Effector memory CD4-positive, alpha-beta T cell (primary cell): ENCODE measurements around the gene MINDY4.

ENCODE experiments used
- DNase-seq, 3 donors: peaks; one replicate each; pipeline ENCODE4 v3.0.0-alpha.2; 2020
- H3K27ac ChIP-seq: 2 replicates; pipeline ENCODE4 v1.7.0; 2013; ENCODE audit warnings: mild to moderate bottlenecking, low read length, moderate library complexity; ENCODE audit not compliant: insufficient read depth, poor library complexity, severe bottlenecking
- H3K27me3 ChIP-seq: replicated peaks from 2 replicates; pipeline ENCODE4 v1.7.0; 2013; ENCODE audit warnings: mild to moderate bottlenecking, low read length; ENCODE audit not compliant: insufficient read depth, control insufficient read depth, poor library complexity, severe bottlenecking
- H3K36me3 ChIP-seq: 2 replicates; pipeline ENCODE4 v1.7.0; 2013; ENCODE audit warnings: mild to moderate bottlenecking, low read length, moderate library complexity; ENCODE audit not compliant: control insufficient read depth, insufficient read depth
- H3K4me1 ChIP-seq: 2 replicates; pipeline ENCODE4 v1.7.0; 2013; ENCODE audit warnings: low read length, mild to moderate bottlenecking; ENCODE audit not compliant: control insufficient read depth, insufficient read depth, poor library complexity, severe bottlenecking
- H3K4me3 ChIP-seq: 2 replicates; pipeline ENCODE4 v1.7.0; 2013; ENCODE audit warnings: low read length, low read depth, mild to moderate bottlenecking; ENCODE audit not compliant: insufficient read depth, poor library complexity, severe bottlenecking
- H3K9me3 ChIP-seq: 2 replicates; pipeline ENCODE4 v1.7.0; 2013; ENCODE audit warnings: mild to moderate bottlenecking, low read length, moderate library complexity; ENCODE audit not compliant: control insufficient read depth

Gene MINDY4

GRCh38 chr7:30911561-30911969, 140.3 kb downstream of the MINDY4 start, which contains the start of gene AQP1:
AQP1 (plus strand) TSS chr7:30911853; CDS start chr7:30911910, 57 bp downstream.
- Histone ChIP-seq H3K9me3 (no peaks in the 10 kb centered on the region), H3K4me3 (no peak within 1 kb of the TSS), H3K27ac (no peak within 1 kb of the TSS), H3K4me1 (no peaks in the 10 kb centered on the region), H3K27me3 (no peaks in the 10 kb centered on the region), H3K36me3 (no peaks in the 10 kb centered on the region)
- DNase-seq, result no peak

GRCh38 chr7:30912021-30912730, 141.0 kb downstream of the MINDY4 start:
- Histone ChIP-seq H3K36me3 (no peaks in the 10 kb centered on the region), H3K27ac (no peak overlapping the region), H3K4me1 (no peaks in the 10 kb centered on the region), H3K4me3 (no peak overlapping the region), H3K27me3 (no peaks in the 10 kb centered on the region), H3K9me3 (no peaks in the 10 kb centered on the region)
- no peak for DNase-seq

GRCh38 chr7:30912731-30912985, 141.4 kb downstream of the MINDY4 start:
- no peak for DNase-seq
- no peak overlapping the region for H3K27ac ChIP-seq
- no peaks in the 10 kb centered on the region for H3K4me1 ChIP-seq
- H3K4me3 ChIP-seq, result no peak overlapping the region
- no peaks in the 10 kb centered on the region for H3K27me3 ChIP-seq
- no peaks in the 10 kb centered on the region for H3K36me3 ChIP-seq
- no peaks in the 10 kb centered on the region for H3K9me3 ChIP-seq

- Histone ChIP-seq H3K27me3 (no peaks in the 10 kb centered on the region), H3K4me1 (no peaks in the 10 kb centered on the region), H3K9me3 (no peaks in the 10 kb centered on the region), H3K27ac (no peak overlapping the region), H3K4me3 (no peak overlapping the region), H3K36me3 (no peaks in the 10 kb centered on the region)
- DNase-seq, result no peak
These were observed 142.0 kb downstream of the MINDY4 start for GRCh38 chr7:30912986-30913811.

- H3K27me3 ChIP-seq, result no peaks in the 10 kb centered on the region
- H3K4me3 ChIP-seq, result no peak overlapping the region
- H3K27ac ChIP-seq, result no peak overlapping the region
These were observed 142.8 kb downstream of the MINDY4 start for GRCh38 chr7:30913821-30914515.

GRCh38 chr7:30914596-30914995, 143.4 kb downstream of the MINDY4 start:
- Histone ChIP-seq H3K27me3 (no peaks in the 10 kb centered on the region), H3K9me3 (no peaks in the 10 kb centered on the region), H3K4me3 (no peak overlapping the region), H3K27ac (no peak overlapping the region), H3K4me1 (no peaks in the 10 kb centered on the region), H3K36me3 (no peaks in the 10 kb centered on the region)
- DNase-seq, result no peak

More at GRCh38 chr7:30913821-30914515, 142.8 kb downstream of the MINDY4 start:
- H3K36me3 ChIP-seq, result no peaks in the 10 kb centered on the region
- no peaks in the 10 kb centered on the region for H3K4me1 ChIP-seq
- DNase-seq, result no peak
- no peaks in the 10 kb centered on the region for H3K9me3 ChIP-seq

GRCh38 chr7:30915005-30915601, 143.9 kb downstream of the MINDY4 start:
- Histone ChIP-seq H3K4me3 (no peak overlapping the region), H3K9me3 (no peaks in the 10 kb centered on the region), H3K4me1 (no peaks in the 10 kb centered on the region), H3K27me3 (no peaks in the 10 kb centered on the region), H3K27ac (no peak overlapping the region), H3K36me3 (no peaks in the 10 kb centered on the region)
- DNase-seq, result no peak

- no peak overlapping the region for H3K4me3 ChIP-seq
- H3K4me1 ChIP-seq, result no peaks in the 10 kb centered on the region
- H3K27ac ChIP-seq, result no peak overlapping the region
- DNase-seq, result no peak
- no peaks in the 10 kb centered on the region for H3K9me3 ChIP-seq
- H3K36me3 ChIP-seq, result no peaks in the 10 kb centered on the region
- H3K27me3 ChIP-seq, result no peaks in the 10 kb centered on the region
These were observed 144.5 kb downstream of the MINDY4 start for GRCh38 chr7:30915751-30916150.

GRCh38 chr7:30916255-30916654, 145.0 kb downstream of the MINDY4 start:
- no peaks in the 10 kb centered on the region for H3K27me3 ChIP-seq
- H3K9me3 ChIP-seq, result no peaks in the 10 kb centered on the region
- no peaks in the 10 kb centered on the region for H3K4me1 ChIP-seq
- H3K4me3 ChIP-seq, result no peak overlapping the region
- no peak overlapping the region for H3K27ac ChIP-seq
- DNase-seq, result no peak
- no peaks in the 10 kb centered on the region for H3K36me3 ChIP-seq
